DND-41 (cell line): ENCODE results near the gene STRA8.

Experiments
- ATAC-seq: fragments of 200-7000 bp; cut with Tn5 transposase; 3 replicates; pipeline ENCODE4 v1.9.1; 2021; ENCODE audit warnings: low read depth; ENCODE audit not compliant: insufficient read depth
- DNase-seq: peaks from one replicate; pipeline ENCODE4 v3.0.0-alpha.2; 2020
- H2AFZ ChIP-seq: 2 replicates; pipeline ENCODE4 v1.6.0; 2012; ENCODE audit warnings: low read depth, low read length
- H3K27ac ChIP-seq: 2 replicates; pipeline ENCODE4 v1.5.1; 2012; ENCODE audit warnings: low read length, inconsistent platforms
- H3K27me3 ChIP-seq: fragments of 200-600 bp; sonication (generic); 2 replicates; pipeline ENCODE4 v1.6.0; 2012; ENCODE audit warnings: low read length, mild to moderate bottlenecking, inconsistent platforms; ENCODE audit not compliant: insufficient read depth, poor library complexity
- H3K36me3 ChIP-seq: 2 replicates; pipeline ENCODE4 v1.5.1; 2012; ENCODE audit warnings: low read length, inconsistent platforms; ENCODE audit not compliant: insufficient read depth
- H3K4me1 ChIP-seq: 2 replicates; pipeline ENCODE4 v1.5.1; 2012; ENCODE audit warnings: mild to moderate bottlenecking, low read length; ENCODE audit not compliant: insufficient read depth
- H3K4me2 ChIP-seq: 2 replicates; pipeline ENCODE4 v1.6.0; 2012; ENCODE audit warnings: mild to moderate bottlenecking, moderate library complexity, low read length, inconsistent platforms; ENCODE audit not compliant: insufficient read depth
- H3K4me3 ChIP-seq, 2 experiments: fragments of 200-600 bp in 1 of 2; shearing (Covaris generic) in 1 of 2; 2 replicates each; pipeline ENCODE4 v1.5.1; 2012 to 2016; ENCODE audit warnings: inconsistent platforms in 2 of 2, low read length in 2 of 2, mild to moderate bottlenecking in 2 of 2, low read depth in 1 of 2, moderate library complexity in 1 of 2
- H3K79me2 ChIP-seq: 2 replicates; pipeline ENCODE4 v1.6.0; 2012; ENCODE audit warnings: low read length, inconsistent platforms; ENCODE audit not compliant: insufficient read depth
- H3K9ac ChIP-seq: 2 replicates; pipeline ENCODE4 v1.6.0; 2012; ENCODE audit warnings: low read depth, mild to moderate bottlenecking, inconsistent platforms, low read length, moderate library complexity
- H3K9me3 ChIP-seq: 2 replicates; pipeline ENCODE4 v1.5.1; 2012; ENCODE audit warnings: low read length, moderate library complexity, mild to moderate bottlenecking, inconsistent platforms; ENCODE audit not compliant: insufficient read depth, severe bottlenecking
- H4K20me1 ChIP-seq: 2 replicates; pipeline ENCODE4 v1.6.0; 2012; ENCODE audit warnings: low read length; ENCODE audit not compliant: insufficient read depth
- EZH2 ChIP-seq: IDR thresholded peaks from 3 replicates; pipeline ENCODE4 v1.6.1; 2012; ENCODE audit warnings: borderline replicate concordance, low read depth, mild to moderate bottlenecking, moderate library complexity, low read length, inconsistent platforms; ENCODE audit not compliant: severe bottlenecking
- TF ChIP-seq, protein P1 (sequence below): IDR thresholded peaks from 2 replicates; pipeline ENCODE4 v1.5.1; 2012; ENCODE audit warnings: borderline replicate concordance, low read length, moderate library complexity, mild to moderate bottlenecking; ENCODE audit not compliant: poor library complexity, severe bottlenecking; ENCODE audit errors: extremely low read depth

Gene STRA8, protein sequence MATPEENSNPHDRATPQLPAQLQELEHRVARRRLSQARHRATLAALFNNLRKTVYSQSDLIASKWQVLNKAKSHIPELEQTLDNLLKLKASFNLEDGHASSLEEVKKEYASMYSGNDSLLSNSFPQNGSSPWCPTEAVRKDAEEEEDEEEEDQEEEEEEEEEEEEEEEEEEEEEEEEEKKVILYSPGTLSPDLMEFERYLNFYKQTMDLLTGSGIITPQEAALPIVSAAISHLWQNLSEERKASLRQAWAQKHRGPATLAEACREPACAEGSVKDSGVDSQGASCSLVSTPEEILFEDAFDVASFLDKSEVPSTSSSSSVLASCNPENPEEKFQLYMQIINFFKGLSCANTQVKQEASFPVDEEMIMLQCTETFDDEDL

DNA sequence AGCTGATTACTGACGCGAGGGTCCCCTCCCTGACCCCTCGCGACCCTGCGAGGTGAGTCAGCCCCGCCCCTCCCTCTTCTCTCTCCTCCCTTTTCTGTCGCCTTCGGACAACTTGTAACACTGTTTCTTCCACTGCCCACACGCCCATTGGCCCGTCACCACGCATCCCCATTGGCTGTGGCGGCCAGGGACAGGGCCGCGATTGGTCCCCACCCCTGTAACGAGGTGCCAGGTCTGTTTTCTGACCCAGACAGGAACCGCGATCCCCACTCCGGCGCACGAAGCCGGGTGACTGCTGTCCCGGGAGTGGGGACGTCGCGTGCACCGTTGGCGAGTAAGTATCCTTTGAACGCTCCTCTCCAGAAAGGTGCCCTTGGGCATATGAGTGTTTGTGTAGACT is at the start of gene STRA8:
Gene STRA8 (plus strand): TSS at position 269 of the 400 bp plus-strand sequence. CDS start 6,687 bp downstream, outside the sequence.
- no peak for TF ChIP-seq EZH2
- TF ChIP-seq, protein P1, sequence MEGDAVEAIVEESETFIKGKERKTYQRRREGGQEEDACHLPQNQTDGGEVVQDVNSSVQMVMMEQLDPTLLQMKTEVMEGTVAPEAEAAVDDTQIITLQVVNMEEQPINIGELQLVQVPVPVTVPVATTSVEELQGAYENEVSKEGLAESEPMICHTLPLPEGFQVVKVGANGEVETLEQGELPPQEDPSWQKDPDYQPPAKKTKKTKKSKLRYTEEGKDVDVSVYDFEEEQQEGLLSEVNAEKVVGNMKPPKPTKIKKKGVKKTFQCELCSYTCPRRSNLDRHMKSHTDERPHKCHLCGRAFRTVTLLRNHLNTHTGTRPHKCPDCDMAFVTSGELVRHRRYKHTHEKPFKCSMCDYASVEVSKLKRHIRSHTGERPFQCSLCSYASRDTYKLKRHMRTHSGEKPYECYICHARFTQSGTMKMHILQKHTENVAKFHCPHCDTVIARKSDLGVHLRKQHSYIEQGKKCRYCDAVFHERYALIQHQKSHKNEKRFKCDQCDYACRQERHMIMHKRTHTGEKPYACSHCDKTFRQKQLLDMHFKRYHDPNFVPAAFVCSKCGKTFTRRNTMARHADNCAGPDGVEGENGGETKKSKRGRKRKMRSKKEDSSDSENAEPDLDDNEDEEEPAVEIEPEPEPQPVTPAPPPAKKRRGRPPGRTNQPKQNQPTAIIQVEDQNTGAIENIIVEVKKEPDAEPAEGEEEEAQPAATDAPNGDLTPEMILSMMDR, result no peak
- Histone ChIP-seq H3K4me2 (no peak within 1 kb of the TSS), H3K27ac (no peak within 1 kb of the TSS), H3K4me1 (no peaks in the 10 kb centered on the region), H2AFZ (no peak within 1 kb of the TSS), H3K79me2 (no peaks in the 10 kb centered on the region), H3K4me3 (no peak within 1 kb of the TSS), H3K9ac (no peak within 1 kb of the TSS), H3K9me3 (no peaks in the 10 kb centered on the region), H3K27me3 (no peaks in the 10 kb centered on the region), H3K36me3 (no peaks in the 10 kb centered on the region), H4K20me1 (no peaks in the 10 kb centered on the region)
- no peak for ATAC-seq
- no peak for DNase-seq

DNA sequence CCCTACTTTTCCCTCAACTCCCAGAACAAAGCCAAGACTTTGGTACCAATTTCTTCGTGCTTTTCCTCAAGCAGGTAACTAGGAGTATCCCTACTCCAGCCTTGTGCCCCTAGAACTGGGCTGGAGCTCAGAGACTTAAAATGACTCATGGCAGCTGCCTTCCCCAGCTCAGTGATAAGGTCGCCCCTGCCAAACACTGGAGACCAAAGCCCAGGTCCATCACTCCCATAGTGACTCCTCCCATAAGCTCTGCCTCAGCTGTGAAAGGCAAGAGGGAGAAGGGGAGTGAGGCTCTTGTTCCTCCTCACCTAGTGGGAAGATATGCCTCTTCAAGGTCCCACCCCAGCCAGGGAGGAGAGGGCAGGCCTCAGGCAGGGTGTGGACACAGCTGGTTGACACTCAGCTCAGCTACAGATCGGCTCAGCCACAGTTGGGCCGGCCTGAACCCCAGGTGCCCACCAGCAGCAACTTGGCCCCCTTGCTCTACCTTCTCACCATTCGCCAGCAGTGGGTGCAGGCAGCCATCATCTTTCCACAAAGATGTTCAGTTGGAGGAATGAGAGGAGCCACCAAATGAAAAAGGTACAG is 49.3 kb upstream of the STRA8 start:
- H3K27ac ChIP-seq, result no peak overlapping the region
- no peaks in the 10 kb centered on the region for H3K4me1 ChIP-seq
- no peak overlapping the region for H3K4me3 ChIP-seq
- no peaks in the 10 kb centered on the region for H3K79me2 ChIP-seq
- no peaks in the 10 kb centered on the region for H3K27me3 ChIP-seq
- ATAC-seq (no peak), DNase-seq (no peak)
- no peak overlapping the region for H3K9ac ChIP-seq
- no peak overlapping the region for H3K4me2 ChIP-seq
- H3K9me3 ChIP-seq, result peaks cover 24% of the 10 kb centered on the region
- peaks cover 47% of the 10 kb centered on the region for H3K36me3 ChIP-seq
- H4K20me1 ChIP-seq, result no peaks in the 10 kb centered on the region
- H2AFZ ChIP-seq, result no peak overlapping the region
- TF ChIP-seq, protein P1, result no peak
- no peak for TF ChIP-seq EZH2

DNA sequence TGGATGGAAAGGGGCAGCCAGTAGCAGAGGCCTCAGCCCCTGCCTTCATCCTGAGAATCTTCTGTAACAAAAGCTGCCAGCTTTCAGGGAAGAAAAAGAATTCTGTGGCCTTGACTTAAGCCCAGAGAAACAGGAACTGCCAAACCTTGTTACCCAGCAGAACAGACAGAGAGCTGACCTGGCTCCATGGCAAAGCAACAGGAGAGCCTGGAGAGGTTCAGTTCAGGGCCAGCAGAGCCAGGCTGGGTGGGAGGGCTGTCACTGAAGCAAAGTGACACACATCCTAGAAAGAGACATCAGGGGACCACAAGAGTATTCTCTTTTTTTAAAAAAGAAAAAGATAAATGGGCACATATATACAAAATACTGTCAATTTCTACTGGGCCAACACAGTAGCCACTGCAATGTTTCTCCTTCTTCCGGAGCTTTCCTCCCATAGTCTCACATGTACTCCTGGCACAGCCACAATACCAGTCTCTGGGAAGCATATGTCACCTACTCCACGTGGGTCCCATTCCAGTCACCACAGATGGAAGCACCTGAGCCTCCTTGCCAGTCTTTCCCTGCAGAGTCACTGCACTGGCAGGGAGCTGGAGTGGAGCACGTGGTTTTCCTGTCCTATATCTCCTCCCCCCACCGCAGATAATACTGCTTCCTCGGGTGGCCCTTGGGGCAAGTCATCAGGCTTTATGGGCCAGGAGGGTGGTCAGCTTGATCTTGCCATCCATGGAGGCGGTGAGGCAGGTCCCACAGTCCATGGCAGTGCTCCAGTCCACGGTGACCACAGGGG is 48.0 kb upstream of the STRA8 start:
- ATAC-seq (no peak), DNase-seq (no peak)
- H3K9ac ChIP-seq, result no peak overlapping the region
- H3K9me3 ChIP-seq, result peaks cover 21% of the 10 kb centered on the region
- H3K27me3 ChIP-seq, result no peaks in the 10 kb centered on the region
- TF ChIP-seq EZH2, result no peak
- TF ChIP-seq, protein P1, result no peak
- no peaks in the 10 kb centered on the region for H3K79me2 ChIP-seq
- H3K27ac ChIP-seq, result no peak overlapping the region
- peaks cover 49% of the 10 kb centered on the region for H3K36me3 ChIP-seq
- no peaks in the 10 kb centered on the region for H3K4me1 ChIP-seq
- no peak overlapping the region for H3K4me3 ChIP-seq
- no peak overlapping the region for H3K4me2 ChIP-seq
- H2AFZ ChIP-seq, result no peak overlapping the region
- H4K20me1 ChIP-seq, result no peaks in the 10 kb centered on the region
